Stimulated activated CD8-positive, alpha-beta memory T cell treated with anti-CD3 and anti-CD28 coated beads, Interleukin-7, amount 100 ng/mL, for 4 hours (primary cell): ENCODE results near the gene HOXD8.

ENCODE experiments used
- DNase-seq, 2 donors: peaks; one replicate each; pipeline ENCODE4 v3.0.0-alpha.2; 2020; ENCODE audit warnings: low read depth in 2 of 2

HOXD8 gene

DNA sequence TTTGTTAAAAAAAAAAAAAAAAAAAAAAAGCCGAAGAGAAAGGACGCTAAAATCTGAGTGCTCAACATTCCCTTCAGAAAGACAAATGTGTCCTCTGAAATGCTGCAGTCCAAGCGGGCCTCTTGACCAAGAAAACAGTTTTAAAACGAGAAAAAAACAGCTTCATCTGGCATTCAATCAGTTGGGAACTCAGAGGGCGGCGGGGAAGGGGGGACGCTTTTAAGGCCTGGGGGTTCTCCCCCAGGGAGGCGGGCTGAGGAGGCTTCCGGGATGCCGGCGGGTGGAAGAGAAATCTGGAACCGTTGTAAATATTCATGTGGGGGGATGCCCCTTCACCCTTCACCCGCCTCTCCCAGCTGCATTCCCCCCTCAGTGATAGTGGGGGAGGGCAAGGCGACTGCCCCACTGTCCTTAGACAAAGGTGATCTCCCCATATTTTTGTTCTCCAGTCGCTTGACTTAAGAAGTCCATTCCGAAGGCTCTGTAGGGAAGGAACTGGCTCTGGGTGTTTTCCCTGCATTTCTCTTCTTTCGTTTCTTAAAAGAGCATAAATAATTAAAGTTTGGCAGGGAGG is 25.7 kb upstream of the HOXD8 start:
- no peak for DNase-seq

- no peak for DNase-seq
Measured at GRCh38 chr2:176104316-176105077, 25.0 kb upstream of the HOXD8 start.

DNA sequence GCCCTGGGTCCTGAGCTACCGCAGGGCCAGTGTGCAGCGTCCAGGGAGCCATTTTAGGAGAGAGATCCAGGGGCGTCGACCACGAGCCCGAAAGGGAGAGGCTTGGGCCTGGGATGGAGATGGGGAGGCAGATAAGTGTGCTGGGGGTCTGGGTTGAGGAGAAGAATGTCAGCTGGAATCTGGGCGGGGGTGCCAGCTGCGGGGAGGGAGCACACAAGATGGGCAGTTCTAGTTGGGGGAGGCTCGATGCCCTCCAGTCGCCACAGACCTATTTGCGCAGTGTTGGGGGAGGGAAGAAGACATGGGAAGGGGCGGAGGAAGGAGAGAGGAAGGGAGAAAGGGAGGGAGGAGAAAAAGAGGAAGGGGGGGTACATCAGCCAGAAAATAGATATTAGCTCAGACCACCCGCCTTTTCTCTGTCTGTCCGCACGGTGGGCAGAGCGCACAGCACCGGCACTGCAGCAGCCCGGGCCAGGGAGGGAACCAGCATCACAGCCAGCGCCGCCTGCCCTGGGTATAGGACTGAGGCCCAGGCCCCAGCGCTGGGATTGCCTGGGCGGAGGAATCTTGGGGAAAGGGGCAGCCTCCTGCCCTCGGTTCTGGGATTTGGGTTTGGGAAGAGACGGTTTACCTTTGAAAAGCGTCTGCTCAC is 24.3 kb upstream of the HOXD8 start:
- DNase-seq = no peak

DNA sequence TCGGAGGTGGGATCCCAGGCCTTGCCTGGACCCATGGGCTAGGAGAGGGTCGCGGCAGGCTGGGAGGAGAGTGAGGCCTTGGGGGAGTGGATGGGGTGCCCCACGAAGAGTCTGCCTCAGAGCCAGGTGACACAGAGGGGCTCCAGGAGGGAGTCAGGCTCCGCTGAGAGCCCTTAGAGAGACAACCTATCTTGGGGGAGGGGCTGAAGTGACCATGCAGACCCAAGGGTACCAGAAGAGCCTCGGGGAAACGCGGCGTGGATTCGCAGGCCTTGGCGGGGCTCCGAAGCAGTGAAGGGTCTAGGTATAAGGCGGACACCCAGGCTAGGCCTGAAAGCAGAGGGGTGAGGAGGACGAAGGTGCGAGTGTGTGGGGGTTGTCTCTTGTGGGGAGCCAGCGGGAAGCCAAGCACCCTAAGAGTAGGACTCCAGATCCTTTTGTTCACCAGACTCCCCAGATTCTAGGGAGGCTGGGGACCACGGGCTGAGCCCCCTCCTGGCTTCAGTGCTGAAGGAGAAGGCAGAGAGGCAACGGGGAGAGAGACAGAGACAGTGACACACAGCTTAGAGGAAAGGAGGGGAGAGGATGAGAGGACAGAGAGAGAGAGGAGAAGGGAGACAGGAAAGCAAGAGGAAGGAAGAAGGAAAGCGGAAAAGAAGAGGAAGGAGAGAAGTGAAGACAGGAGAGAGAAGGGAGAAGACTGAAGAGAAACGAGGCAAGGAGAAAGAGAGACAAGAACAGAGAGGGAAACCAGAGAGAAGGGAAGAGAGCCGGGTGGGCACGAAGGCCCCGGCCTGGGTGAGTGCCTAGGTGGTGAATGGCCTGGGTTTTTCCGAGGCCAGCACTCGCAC is 23.6 kb upstream of the HOXD8 start:
- no peak for DNase-seq

DNA sequence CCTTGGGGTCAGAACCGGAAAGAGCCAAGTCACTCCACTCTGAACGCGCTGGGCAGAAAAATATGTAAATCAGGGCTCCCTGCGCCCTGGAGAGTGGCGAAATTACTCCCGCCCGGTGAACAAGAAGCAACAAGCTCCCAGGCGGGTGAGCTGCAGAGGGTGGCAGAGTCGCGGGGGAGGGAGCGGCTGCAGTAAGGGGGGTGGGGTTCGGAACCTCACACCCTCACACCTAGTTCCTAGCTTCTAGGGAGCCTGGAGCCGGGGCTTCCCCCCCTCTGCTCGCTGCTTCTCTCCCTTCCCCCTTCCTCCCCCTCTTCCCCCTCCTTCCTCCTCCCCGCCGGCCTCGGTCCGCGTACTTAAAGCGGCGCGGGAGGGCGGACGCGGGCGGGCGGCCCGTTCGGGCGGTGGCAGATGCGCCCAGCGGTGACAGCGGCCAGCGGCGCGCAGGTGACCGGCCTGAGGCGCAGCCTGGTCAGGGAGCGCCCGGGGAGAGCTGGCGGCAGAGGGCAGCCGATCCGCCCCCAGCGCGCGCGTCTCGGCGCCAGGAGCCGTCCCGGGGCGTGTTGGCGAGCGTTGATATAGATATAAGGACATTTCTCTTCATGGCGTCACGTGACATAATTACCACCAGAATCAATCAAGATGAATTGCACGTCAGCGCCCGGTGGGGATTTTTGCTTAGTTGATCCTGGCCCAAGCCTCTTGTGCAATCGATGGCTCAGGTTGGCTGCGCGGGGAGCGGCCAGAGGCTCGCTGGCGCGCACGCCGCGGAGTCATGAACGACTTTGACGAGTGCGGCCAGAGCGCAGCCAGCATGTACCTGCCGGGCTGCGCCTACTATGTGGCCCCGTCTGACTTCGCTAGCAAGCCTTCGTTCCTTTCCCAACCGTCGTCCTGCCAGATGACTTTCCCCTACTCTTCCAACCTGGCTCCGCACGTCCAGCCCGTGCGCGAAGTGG is 22.6 kb upstream of the HOXD8 start, which contains the start of gene HOXD11:
Gene HOXD11 (plus strand): TSS at position 700 of the 959 bp plus-strand sequence. CDS start 76 bp downstream, at position 776.
- no peak for DNase-seq

- no peak for DNase-seq
Measured at GRCh38 chr2:176107731-176108181, 21.7 kb upstream of the HOXD8 start.

DNA sequence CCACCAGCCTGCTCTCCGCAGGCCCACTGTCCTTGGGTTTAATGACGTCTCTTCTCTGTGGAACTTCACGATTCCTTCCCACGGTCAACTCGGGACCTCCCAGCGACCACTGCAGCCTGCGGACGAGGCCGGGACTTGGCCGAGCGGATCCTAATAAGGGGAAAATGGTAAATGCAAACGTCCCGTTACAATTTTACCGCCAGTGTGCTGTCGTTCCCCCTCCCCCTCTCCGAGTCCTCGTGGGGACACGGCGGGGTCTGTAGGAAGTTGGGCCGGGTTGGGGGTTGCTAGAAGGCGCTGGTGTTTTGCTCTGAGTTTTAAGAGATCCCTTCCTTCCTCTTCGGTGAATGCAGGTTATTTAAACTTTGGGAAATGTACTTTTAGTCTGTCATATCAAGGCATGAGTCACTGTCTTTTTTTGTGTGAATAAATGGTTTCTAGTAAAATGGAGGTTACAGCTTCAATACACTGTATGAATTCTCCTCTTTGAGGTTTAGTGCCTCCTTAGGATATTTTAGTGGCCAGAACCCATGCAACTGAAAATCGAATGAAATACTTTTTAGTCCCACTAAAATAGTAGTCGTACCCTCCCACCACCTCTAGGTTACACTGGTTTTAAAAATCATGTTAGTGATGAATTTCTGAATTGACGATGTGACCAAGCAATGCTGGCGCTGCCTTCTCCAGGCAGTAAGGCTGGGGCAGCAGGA is 20.2 kb upstream of the HOXD8 start:
- no peak for DNase-seq

GRCh38 chr2:176109946-176110345 is 19.6 kb upstream of the HOXD8 start:
- DNase-seq = no peak

DNA sequence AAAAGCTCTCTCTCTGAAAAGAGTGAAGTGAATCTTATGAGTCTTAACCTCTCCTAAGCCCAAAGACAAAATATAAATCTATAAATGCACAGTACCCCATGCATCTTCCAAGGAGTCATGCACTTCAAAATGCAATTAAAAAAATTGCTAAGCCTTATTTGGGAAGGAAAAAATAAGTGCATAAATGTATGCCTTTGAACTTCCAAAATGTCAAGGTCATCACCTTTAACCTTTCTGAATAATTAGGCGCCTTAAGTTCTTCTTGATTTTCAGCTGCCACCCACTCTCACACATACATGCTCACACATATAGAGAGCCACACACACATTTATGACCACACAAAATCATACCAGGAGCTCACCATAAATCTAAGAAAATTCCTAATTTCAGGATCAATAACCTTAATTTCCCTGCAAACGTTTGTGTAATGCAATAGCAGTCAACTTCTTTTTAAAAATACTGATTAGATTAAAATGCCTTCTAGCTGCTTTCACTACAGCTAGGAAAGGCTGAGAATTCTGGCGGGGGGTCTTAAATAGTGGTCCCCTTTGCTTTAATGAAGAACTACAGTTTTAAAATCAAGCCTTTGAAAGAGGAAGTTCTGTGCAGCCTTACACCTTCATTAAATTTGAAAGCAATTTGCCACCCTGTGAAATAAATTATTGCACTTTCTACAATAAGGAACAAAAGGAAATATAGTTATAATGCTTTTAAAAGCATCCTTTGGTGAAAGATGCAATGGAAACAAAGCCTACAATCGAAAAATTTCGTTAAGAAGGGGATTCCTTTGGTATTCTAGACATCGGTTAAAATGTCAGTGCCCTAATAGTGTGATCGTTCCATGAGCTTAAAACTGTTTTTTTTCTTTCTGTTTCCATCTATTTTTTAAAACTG is 18.8 kb upstream of the HOXD8 start:
- no peak for DNase-seq

DNA sequence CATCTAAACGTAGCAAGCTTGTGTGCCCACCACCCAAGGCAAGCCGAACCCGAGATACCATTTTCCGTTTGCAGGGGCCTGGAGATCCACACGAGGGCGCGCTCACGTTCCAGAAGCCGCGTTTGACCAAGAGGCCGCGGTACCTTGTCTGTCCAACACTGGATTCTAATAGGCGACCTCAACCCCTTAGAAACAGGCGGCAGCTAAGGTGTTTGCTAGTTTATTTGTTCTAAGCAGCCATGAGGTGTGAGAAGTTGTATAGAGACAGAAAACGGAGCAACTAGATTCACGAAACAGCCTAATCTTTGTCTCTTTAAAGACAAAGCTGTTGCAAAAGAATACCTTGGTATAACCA is 18.2 kb upstream of the HOXD8 start:
- no peak for DNase-seq

- no peak for DNase-seq
Measured at GRCh38 chr2:176111846-176112374, 17.6 kb upstream of the HOXD8 start.

DNA sequence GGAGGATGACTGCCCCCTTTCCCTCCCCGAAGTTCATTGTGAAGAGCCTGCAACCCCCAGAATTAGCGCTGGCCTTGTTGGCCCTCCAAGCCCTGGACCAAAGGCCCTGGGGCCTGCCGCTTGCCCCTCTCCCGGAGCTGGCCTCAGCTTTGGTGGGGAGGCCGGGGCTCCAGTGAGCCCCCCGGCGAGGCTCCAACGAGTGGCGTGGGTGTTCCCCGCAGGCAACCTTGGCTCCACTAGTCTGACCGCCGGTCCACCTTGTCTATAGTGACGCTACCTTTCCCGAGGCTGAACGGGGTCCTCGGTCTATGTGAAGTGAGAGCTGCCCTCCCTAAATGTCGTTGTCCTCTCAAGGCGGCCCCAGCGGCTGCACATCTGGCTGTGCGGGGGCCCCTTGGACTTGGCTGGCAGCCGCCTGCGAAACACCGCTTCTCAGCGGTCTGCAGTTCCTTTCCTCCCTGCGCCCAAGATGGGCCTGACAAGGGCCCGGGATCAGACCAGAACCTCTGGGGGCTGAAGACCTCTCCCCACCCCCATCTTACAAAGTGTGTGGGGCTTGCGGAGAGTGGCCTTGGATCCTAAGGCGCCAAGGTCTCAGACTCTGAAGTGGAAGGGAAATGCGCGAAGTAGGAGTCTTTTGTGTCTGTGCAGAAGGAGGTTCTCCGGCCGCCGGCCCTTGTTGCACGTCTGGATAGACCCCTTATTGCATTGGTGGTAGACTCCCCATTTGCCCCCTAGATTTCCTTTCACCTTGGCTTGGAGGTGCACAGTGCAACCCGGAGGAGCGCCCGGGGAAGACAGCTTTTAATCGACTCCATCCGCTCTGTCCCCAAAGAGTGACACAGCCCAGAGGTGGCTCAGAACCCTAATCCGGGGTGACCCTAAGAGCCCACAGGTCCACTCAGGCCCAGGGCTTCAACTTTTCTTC is 16.9 kb upstream of the HOXD8 start:
- no peak for DNase-seq

DNA sequence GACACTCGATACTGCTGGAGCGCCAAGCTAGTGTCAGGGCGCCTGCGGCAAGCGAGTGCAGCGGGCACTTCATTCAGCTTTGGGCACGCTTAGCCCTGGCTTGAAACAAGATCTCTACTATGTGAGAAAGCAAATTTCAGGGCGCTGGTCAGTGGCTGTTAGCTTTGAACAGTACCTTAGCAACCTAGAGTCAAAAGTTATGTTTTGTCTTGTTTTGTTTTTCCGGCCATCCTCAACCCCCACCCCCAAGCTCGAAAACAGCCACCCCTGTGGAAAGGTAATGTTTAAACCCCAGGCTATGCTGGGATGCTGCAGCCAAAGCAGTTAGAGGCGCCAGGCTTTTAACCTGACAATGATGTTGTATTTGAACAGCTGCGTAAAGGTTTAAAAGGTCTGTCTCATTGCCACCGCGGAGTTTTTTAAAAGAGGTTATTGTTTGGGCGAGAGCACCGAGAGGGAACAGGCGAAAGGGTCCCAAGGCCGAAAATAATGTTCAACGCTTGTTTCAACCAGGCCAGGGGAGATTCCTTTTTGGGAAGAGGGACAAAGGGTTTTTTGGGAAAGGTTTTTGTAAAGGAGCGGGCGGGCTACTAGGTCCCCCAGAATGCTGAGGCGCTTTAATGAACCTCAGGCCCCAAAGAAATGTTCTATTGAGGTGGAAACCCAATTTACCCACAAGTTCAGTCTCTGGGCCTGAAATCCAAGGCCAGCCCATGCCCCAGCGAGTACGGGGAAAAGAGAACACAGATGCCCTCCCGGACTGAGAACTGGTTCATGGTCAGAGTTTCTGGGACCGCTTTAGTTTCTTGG is 15.2 kb upstream of the HOXD8 start:
- no peak for DNase-seq

DNA sequence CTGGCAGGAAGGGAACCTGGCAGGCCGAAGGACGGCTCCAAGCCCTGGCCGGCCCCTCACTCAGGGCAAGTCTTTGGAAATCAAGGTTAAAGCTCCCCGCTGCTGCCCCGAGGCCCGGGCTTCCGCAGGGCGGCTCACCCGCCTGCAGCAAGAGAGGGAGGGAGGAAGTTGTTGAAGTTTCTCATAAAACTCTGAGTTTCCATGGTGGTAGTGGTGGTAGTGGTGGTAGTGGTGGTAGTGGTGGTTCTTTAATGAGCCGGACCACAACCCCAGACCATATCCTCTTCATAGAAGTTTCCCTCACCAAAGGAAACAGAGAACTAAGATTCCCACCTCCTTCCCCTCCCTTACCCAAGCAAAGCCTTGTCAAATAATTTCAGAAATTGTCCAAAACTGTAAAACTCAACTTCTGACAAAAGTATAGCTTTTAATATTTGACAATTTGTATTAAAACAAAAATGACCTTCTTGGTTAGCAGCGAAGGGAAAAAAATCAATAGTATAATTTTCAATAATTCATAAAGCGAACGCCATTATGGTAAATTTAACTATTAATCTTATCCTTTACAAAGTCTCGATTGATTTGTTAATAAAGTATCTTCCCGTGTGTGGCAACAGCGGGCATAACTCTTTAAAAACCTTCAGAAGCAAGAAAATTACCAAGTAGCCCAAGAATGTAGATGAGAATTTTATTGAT is 14.4 kb upstream of the HOXD8 start:
- DNase-seq = no peak

DNA sequence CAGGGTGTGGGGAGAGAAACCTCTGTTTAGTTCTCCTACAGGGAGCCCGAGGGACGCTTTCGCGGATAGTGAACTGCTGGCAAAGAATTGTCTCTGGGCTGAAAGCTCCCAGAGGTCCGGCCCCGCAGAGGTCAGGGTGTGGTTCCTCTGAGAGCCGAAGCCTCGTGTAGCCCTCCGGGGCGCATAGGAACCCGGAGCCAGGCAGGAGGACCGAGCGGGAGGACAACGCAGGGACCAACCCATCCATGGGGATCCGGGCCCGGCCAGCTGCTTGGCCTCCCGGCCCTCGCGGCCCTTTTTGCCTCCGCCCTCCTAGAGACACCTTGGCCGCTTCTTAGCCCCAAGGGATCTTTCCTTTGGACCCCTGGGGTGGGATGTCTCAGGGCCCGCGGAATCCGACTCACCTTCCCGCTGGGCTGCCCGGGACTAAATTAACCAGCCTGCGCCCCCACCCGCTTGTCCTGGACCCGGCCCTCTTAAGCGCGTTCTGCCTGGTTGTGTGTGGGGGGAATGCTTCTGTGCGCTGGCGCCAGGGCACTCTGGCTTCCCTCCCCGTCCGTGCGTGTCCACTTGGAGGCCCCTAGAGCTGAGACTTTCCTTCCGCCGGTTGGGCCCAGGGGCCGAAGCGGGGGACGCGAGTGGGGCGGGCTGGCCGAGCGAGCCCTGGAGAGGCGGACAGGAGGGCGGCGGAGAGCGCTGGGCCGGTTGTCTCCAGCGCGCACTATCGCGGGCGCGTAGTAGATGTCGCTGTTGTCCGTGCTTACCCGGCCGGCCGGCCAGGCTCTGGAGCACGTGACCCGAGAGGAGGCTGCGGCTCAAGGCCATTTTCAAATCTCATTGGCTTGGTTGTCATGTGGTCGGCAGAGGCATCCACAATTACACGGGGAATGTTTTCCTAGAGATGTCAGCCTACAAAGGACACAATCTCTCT is 13.4 kb upstream of the HOXD8 start, which contains the start of gene HOXD10:
Gene HOXD10 (plus strand): TSS at position 896 of the 931 bp plus-strand sequence. CDS start 56 bp downstream, outside the sequence.
- DNase-seq = no peak
